Measurements from ENCODE around the gene ACAP1. TPM values are rescaled to one million over a fixed set of nuclear protein-coding genes. Genes with fewer than 3 reads are reported as not detected.

The ACAP1 gene
- total RNA-seq, 2 donors from 2014 or later, result 0.99 to 2.1 TPM

GRCh38 chr17:7354262-7354843 is 18.0 kb downstream of the ACAP1 start:
- peaks cover 50% of the 10 kb centered on the region for H3K4me1 ChIP-seq
- intact Hi-C loops (cut with DNase I), result no loop called here

GRCh38 chr17:7355053-7355452 is 18.7 kb downstream of the ACAP1 start, which contains the start of gene TMEM95:
TSS of gene TMEM95 (plus strand) at chr17:7355156. CDS start at chr17:7355205, 49 bp downstream.
- Histone ChIP-seq H3K27me3 (no peaks in the 10 kb centered on the region), H3K9me3 (no peaks in the 10 kb centered on the region), H3K27ac (no peak within 1 kb of the TSS), H3K4me3 (no peak within 1 kb of the TSS), H3K36me3 (replicated peaks in 1 of 2; ENCODE audit: insufficient read depth in 1 of 2, low read depth in 2 of 2) (no peaks in the 10 kb centered on the region), H3K4me1 (peaks cover 43% of the 10 kb centered on the region)
- TF ChIP-seq POLR2A (IDR thresholded peaks at IDR 0.05) (no peak), CTCF (IDR thresholded peaks at IDR 0.05) (no peak)
- ATAC-seq (no peak), DNase-seq (no peak)
- WGBS, 2 donors, result 56% methylated on average over 10 of the region's 10 CpGs; no CpG with 5 or more reads in 1 of the 2 donors
- intact Hi-C loops (cut with DNase I), result no loop called here

More at GRCh38 chr17:7354262-7354843, 18.0 kb downstream of the ACAP1 start:
- Histone ChIP-seq H3K27ac (no peak overlapping the region), H3K27me3 (no peaks in the 10 kb centered on the region), H3K9me3 (no peaks in the 10 kb centered on the region), H3K4me3 (no peak overlapping the region), H3K36me3 (replicated peaks in 1 of 2; ENCODE audit: insufficient read depth in 1 of 2, low read depth in 2 of 2) (no peaks in the 10 kb centered on the region)
- no peak for TF ChIP-seq CTCF (IDR thresholded peaks at IDR 0.05)
- DNase-seq (no peak), ATAC-seq (no peak)
- 61 to 68% methylated on average over 8 to 9 of the region's 9 CpGs for WGBS, 2 donors

- Histone ChIP-seq H3K9me3 (no peaks in the 10 kb centered on the region), H3K4me1 (peaks cover 39% of the 10 kb centered on the region), H3K27me3 (no peaks in the 10 kb centered on the region), H3K4me3 (no peak overlapping the region), H3K36me3 (replicated peaks in 1 of 2; ENCODE audit: insufficient read depth in 1 of 2, low read depth in 2 of 2) (no peaks in the 10 kb centered on the region), H3K27ac (no peak overlapping the region)
- DNase-seq (no peak), ATAC-seq (no peak)
- 67 to 81% methylated on average over 8 of the region's 8 CpGs for WGBS, 2 donors
- intact Hi-C loops (cut with DNase I), result no loop called here
- no peak for TF ChIP-seq CTCF (IDR thresholded peaks at IDR 0.05)
- no peak for TF ChIP-seq POLR2A (IDR thresholded peaks at IDR 0.05)
Observed at GRCh38 chr17:7355573-7355972, 19.2 kb downstream of the ACAP1 start.

GRCh38 chr17:7356072-7356549 is 19.8 kb downstream of the ACAP1 start:
- ATAC-seq, result peak; percentile 38
- Histone ChIP-seq H3K27ac (no peak overlapping the region), H3K9me3 (no peaks in the 10 kb centered on the region), H3K4me3 (no peak overlapping the region), H3K36me3 (replicated peaks in 1 of 2; ENCODE audit: insufficient read depth in 1 of 2, low read depth in 2 of 2) (no peaks in the 10 kb centered on the region), H3K4me1 (peaks cover 34% of the 10 kb centered on the region), H3K27me3 (no peaks in the 10 kb centered on the region)
- intact Hi-C loops (cut with DNase I), result no loop called here
- DNase-seq, result peak; percentile 86 to 89 (median 88)
- TF ChIP-seq CTCF (IDR thresholded peaks at IDR 0.05) (peak; percentile 76 to 95 (median 91)), POLR2A (IDR thresholded peaks at IDR 0.05) (no peak)
- 5 to 13% methylated on average over 4 to 12 of the region's 12 CpGs for WGBS, 2 donors

- H3K4me1 ChIP-seq, result peaks cover 31% of the 10 kb centered on the region
- no peaks in the 10 kb centered on the region for H3K9me3 ChIP-seq
- intact Hi-C loops (cut with DNase I), result no loop called here
- DNase-seq (no peak), ATAC-seq (no peak)
- H3K36me3 ChIP-seq (replicated peaks in 1 of 2; ENCODE audit: insufficient read depth in 1 of 2, low read depth in 2 of 2), result no peaks in the 10 kb centered on the region
- H3K27me3 ChIP-seq, result no peaks in the 10 kb centered on the region
- H3K4me3 ChIP-seq, result no peak overlapping the region
- WGBS, 2 donors, result 60 to 77% methylated on average over 8 of the region's 8 CpGs
- no peak for TF ChIP-seq POLR2A (IDR thresholded peaks at IDR 0.05)
- no peak overlapping the region for H3K27ac ChIP-seq
Observed at GRCh38 chr17:7356756-7357155, 20.4 kb downstream of the ACAP1 start.

Data from body of pancreas (tissue), 4 donors.